Retinal pigment epithelial cell (primary cell): ENCODE data around the gene CAMK2N2.

Experiments used
- DNase-seq: peaks from one replicate; pipeline ENCODE4 v3.0.0-alpha.2; 2010; ENCODE audit warnings: low read depth
- H3K4me3 ChIP-seq: 2 replicates; pipeline ENCODE4 v1.5.1; 2011; ENCODE audit warnings: mild to moderate bottlenecking, low read length, control low read depth, moderate library complexity
- CTCF ChIP-seq: conservative IDR thresholded peaks from 2 replicates; pipeline ENCODE4 v1.5.1; 2011; ENCODE audit warnings: low read depth, low read length, control low read depth, inconsistent platforms

The CAMK2N2 gene

GRCh38 chr3:184259396-184259877 lies 1.9 kb downstream of the CAMK2N2 start:
- no peak for TF ChIP-seq CTCF
- no peak for DNase-seq
- no peak overlapping the region for H3K4me3 ChIP-seq

GRCh38 chr3:184258926-184259325 lies 2.4 kb downstream of the CAMK2N2 start:
- no peak for TF ChIP-seq CTCF
- DNase-seq, result no peak
- no peak overlapping the region for H3K4me3 ChIP-seq

DNA sequence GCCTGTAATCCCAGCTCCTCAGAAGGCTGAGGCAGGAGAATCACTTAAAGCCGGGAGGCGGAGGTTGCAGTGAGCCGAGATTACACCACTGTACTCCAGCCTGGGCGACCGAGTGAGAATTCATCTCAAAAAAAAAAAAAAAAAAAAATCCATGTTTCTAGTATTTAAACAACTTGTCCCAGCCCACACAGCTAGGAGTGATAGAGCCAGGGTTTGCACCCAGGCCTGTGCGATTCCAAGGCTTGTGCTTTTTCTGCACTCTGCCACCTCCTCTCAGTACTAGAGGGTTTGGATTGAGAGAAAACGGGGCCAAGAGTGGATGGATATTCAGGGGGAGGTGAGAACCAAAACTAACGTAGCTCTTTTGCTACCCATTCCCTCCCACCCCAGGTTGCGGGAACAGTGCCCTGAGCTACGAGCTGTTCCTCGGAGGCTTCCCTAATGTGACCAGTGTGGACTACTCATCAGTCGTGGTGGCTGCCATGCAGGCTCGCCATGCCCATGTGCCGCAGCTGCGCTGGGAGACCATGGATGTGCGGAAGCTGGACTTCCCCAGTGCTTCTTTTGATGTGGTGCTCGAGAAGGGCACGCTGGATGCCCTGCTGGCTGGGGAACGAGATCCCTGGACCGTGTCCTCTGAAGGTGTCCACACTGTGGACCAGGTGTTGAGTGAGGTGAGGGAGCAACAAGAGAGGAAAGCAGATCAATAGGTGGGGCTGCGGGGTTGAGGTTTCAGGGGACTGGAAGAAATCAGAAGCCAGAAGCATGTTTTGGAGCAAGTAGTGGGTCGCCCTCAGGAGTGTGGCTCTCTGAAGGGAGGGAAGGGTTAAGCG lies 4.1 kb downstream of the CAMK2N2 start:
- H3K4me3 ChIP-seq, result no peak overlapping the region
- DNase-seq, result no peak
- TF ChIP-seq CTCF, result no peak

DNA sequence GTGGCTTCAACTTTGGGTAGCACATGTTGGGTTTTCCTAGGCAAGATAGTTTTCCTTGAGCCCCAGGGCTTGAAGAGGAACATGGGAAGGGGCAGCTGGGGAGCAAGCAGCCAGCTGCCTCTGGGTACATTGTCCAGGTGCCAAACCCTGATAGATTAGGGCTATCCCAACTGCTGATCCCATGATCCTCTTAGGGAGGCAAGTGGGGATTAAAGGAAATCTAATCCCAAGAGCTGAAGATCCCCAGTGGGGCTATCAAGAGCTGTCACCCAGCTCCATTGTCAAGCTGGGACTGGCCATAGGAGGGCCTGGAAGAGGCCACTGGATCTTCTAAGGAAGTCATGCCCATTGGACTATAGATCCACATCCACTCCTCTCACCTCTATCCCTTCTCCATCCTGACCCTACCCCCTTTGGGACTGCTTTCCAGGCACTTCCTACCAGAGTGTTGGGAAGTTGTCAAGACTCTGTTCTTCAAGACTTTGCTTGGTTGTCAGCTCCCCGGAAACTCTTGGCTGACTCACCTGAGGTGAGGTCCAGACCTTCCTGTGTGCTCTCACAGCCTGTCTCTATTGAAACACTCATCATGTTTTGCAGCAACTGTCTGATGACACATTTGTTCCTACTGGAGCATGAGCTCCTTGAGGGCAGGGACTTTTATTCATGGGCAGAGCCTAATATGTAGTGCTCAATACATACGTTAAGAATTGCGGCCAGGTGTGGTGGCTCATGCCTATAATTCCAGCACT lies 5.9 kb downstream of the CAMK2N2 start:
- no peak for DNase-seq
- no peak overlapping the region for H3K4me3 ChIP-seq
- TF ChIP-seq CTCF, result no peak

DNA sequence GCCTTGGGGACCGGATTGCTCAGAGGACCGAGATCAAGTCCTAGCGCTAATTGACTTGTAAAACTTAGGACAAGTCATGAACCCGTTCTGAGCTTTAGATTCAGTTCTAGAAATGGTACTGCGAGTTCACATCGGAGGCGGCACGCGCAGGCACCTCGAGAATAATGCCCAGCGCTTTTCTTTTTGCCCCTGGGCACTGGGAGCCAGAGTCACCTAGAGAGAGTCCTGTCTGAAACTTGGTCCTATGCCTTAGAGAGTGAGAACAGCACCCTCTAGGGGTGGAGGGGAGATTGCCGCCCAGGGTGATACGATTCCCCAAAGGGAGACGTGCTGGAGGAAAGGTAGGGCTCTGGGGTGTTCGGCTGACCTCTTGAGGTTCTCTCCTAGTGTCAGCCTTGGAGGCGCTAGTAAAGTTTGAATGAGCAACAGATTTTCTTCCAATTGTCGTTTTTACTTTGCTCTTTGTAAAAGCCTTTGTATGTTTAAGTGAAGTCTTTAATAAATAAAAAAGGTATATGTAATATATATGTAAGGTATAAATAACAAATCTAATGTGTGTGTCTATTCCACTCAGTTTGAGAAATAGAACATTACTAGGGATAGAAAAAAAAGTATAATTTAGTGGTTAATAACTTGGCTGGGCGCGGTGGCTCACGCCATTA lies 11.1 kb downstream of the CAMK2N2 start:
- H3K4me3 ChIP-seq, result peak overlapping the region; percentile 69
- DNase-seq, result peak; percentile 56
- peak; percentile 99 for TF ChIP-seq CTCF

- TF ChIP-seq CTCF, result peak; percentile 56
- H3K4me3 ChIP-seq, result peak within 1 kb of the TSS; percentile 69
- peak; percentile 95 for DNase-seq
These were observed 11.8 kb downstream of the CAMK2N2 start, which contains the start of gene EEF1AKMT4 for GRCh38 chr3:184249412-184250166. TSS of gene EEF1AKMT4 (plus strand) at chr3:184249672. CDS start at chr3:184249695, 23 bp downstream.
